Endothelial cell of umbilical vein (primary cell): ENCODE data around the gene TBXT. TPM values are rescaled to one million over a fixed set of nuclear protein-coding genes. Genes with fewer than 3 reads are reported as not detected.

Source experiments
- BruUV-seq: library from RNA; stranded (reverse); fragments of 400-500 nt; replicated peaks from 2 replicates; lab custom pipeline; 2021; lab: Mats Ljungman, UMichigan
- CTCF ChIA-PET: fragments of 300-600, 350-600 bp; sonication (Branson Sonifier 250); formaldehyde crosslinking; loops from one replicate; lab custom pipeline; 2021; ENCODE audit warnings: antibody characterized with exemption, inconsistent platforms; lab: Charles Lee
- POLR2A ChIA-PET: fragments of 300-600, 350-600 bp; sonication (Branson Sonifier 250); formaldehyde crosslinking; loops from one replicate; lab custom pipeline; 2021; ENCODE audit warnings: antibody characterized with exemption, inconsistent platforms; lab: Charles Lee
- DNase-seq: peaks from one replicate; pipeline ENCODE4 v3.0.0-alpha.2; 2011; ENCODE audit warnings: low read depth, low spot score
- FAIRE-seq: peaks from 2 replicates; lab custom pipeline; 2011; peaks lifted over from hg19 to GRCh38; lab: Jason Lieb, UNC
- H2AFZ ChIP-seq: 2 replicates; pipeline ENCODE4 v1.6.0; 2012; ENCODE audit warnings: low read depth, low read length, control low read depth, inconsistent platforms
- H3K27ac ChIP-seq: 2 replicates; pipeline ENCODE4 v1.5.1; 2011; ENCODE audit warnings: low read depth, mild to moderate bottlenecking, control low read depth, low read length, moderate library complexity; ENCODE audit not compliant: insufficient read depth
- H3K27me3 ChIP-seq, 2 experiments: 2 replicates each; pipeline versions ENCODE4 v1.6.0 to v1.6.1; 2011; ENCODE audit warnings: low read length in 2 of 2, mixed read lengths in 1 of 2; ENCODE audit not compliant: control insufficient read depth in 2 of 2, insufficient read depth in 2 of 2
- H3K36me3 ChIP-seq, 2 experiments: 2 replicates in 1 of 2; 3 replicates in 1 of 2; pipeline ENCODE4 v1.5.1; 2011; ENCODE audit warnings: low read length in 2 of 2, mild to moderate bottlenecking in 1 of 2, moderate library complexity in 1 of 2; ENCODE audit not compliant: control insufficient read depth in 2 of 2, insufficient read depth in 2 of 2; ENCODE audit errors: extremely low read depth in 1 of 2
- H3K4me1 ChIP-seq: 3 replicates; pipeline ENCODE4 v1.5.1; 2011; ENCODE audit warnings: mild to moderate bottlenecking, low read length; ENCODE audit not compliant: control insufficient read depth, insufficient read depth; ENCODE audit errors: extremely low read depth
- H3K4me2 ChIP-seq: 2 replicates; pipeline ENCODE4 v1.6.1; 2011; ENCODE audit warnings: low read length, control low read depth, mixed read lengths; ENCODE audit not compliant: insufficient read depth
- H3K4me3 ChIP-seq, 3 experiments: fragments of 200-600 bp in 1 of 3; sonication (generic), shearing (Covaris generic) in 1 of 3; replicated peaks in 1 of 3; 2 replicates each; pipeline ENCODE4 v1.5.1; 2011 to 2016; ENCODE audit warnings: control low read depth in 3 of 3, low read length in 3 of 3, mild to moderate bottlenecking in 2 of 3, inconsistent platforms in 1 of 3, low read depth in 1 of 3, moderate library complexity in 1 of 3; ENCODE audit not compliant: insufficient read depth in 1 of 3
- H3K79me2 ChIP-seq: 2 replicates; pipeline ENCODE4 v1.6.0; 2012; ENCODE audit warnings: low read length, inconsistent platforms; ENCODE audit not compliant: control insufficient read depth, insufficient read depth
- H3K9ac ChIP-seq: replicated peaks from 2 replicates; pipeline ENCODE3; 2011; ENCODE audit warnings: low read length, control low read depth; ENCODE audit not compliant: insufficient read depth; ENCODE audit errors: extremely low read depth
- H3K9me1 ChIP-seq: replicated peaks from 3 replicates; pipeline ENCODE4 v1.6.0; 2011; ENCODE audit warnings: mild to moderate bottlenecking, low read length; ENCODE audit not compliant: control insufficient read depth, insufficient read depth; ENCODE audit errors: extremely low read depth
- H3K9me3 ChIP-seq: replicated peaks from 2 replicates; pipeline ENCODE4 v1.5.1; 2012; ENCODE audit warnings: low read length, inconsistent platforms; ENCODE audit not compliant: control insufficient read depth, insufficient read depth
- H4K20me1 ChIP-seq: replicated peaks from 2 replicates; pipeline ENCODE3; 2011; ENCODE audit warnings: mild to moderate bottlenecking, low read length; ENCODE audit not compliant: control insufficient read depth, insufficient read depth; ENCODE audit errors: extremely low read depth
- EZH2 ChIP-seq: IDR thresholded peaks from 2 replicates; pipeline ENCODE4 v1.6.1; 2012; ENCODE audit warnings: borderline replicate concordance, low read depth, mild to moderate bottlenecking, moderate library complexity, low read length, inconsistent platforms; ENCODE audit not compliant: severe bottlenecking
- FOS ChIP-seq: IDR thresholded peaks from 2 replicates; pipeline ENCODE4 v1.6.1; 2011; ENCODE audit warnings: mild to moderate bottlenecking, low read length, moderate library complexity, borderline replicate concordance; ENCODE audit not compliant: insufficient read depth
- GATA2 ChIP-seq: IDR thresholded peaks from 2 replicates; pipeline ENCODE4 v1.7.0; 2011; ENCODE audit warnings: low read depth, mild to moderate bottlenecking, moderate library complexity, mixed read lengths, low read length; ENCODE audit not compliant: insufficient read length, insufficient read depth
- JUN ChIP-seq: IDR thresholded peaks from 2 replicates; pipeline ENCODE4 v1.6.1; 2011; ENCODE audit warnings: borderline replicate concordance, low read depth; ENCODE audit not compliant: insufficient read length, insufficient read depth
- MAX ChIP-seq: IDR thresholded peaks from 2 replicates; pipeline ENCODE4 v1.6.1; 2011; ENCODE audit not compliant: insufficient read depth, insufficient read length
- MYC ChIP-seq: IDR thresholded peaks from one replicate; pipeline ENCODE4 v1.6.1; 2011; ENCODE audit warnings: mild to moderate bottlenecking, low read depth, low read length
- POLR2A ChIP-seq: IDR thresholded peaks from 2 replicates; pipeline ENCODE4 v1.6.1; 2012; ENCODE audit warnings: low read depth, mild to moderate bottlenecking, control low read depth, low read length
- POLR2AphosphoS5 ChIP-seq: IDR thresholded peaks from 2 replicates; pipeline ENCODE4 v1.6.1; 2012; ENCODE audit warnings: low read depth, mild to moderate bottlenecking, control low read depth, low read length, moderate library complexity; ENCODE audit not compliant: insufficient read depth
- dilution Hi-C: fragments of 300-500 bp; cut with MboI; formaldehyde crosslinking; loops from one replicate; pipeline ENCODE4 v1.15.0; 2019; ENCODE audit warnings: low sequenced_read_pairs; ENCODE audit not compliant: extremely low pct_ligation_motif_present
- intact Hi-C: fragments of 100-400 bp; cut with micrococcal nuclease; formaldehyde crosslinking; loops from one replicate; pipeline ENCODE4 v1.10.0; 2022
- polyA plus RNA-seq, 4 experiments: library from polyadenylated mRNA; depleted of rRNA in 3 of 4; stranded (reverse) in 3 of 4; unstranded in 1 of 4; fragments of >200 nt; gene quantifications; 2 replicates each; pipeline versions ENCODE4 v1.2.1 to v1.2.3, GENCODE V29; 2011 to 2012; ENCODE audit warnings: missing spikeins in 1 of 4
- total RNA-seq: library from RNA; stranded (reverse); gene quantifications from 2 replicates; pipeline ENCODE4 v1.2.3, GENCODE V29; 2021
- TF ChIP-seq, protein P1 (sequence below), 2 donors: IDR thresholded peaks; 1 replicate in 1 of 2; 2 replicates in 1 of 2; pipeline ENCODE4 v1.5.1; 2011; ENCODE audit warnings: low read length in 2 of 2, mild to moderate bottlenecking in 2 of 2, moderate library complexity in 2 of 2, control low read depth in 1 of 2, inconsistent platforms in 1 of 2, low read depth in 1 of 2; ENCODE audit not compliant: insufficient read depth in 1 of 2; ENCODE audit errors: extremely low read depth in 1 of 2

The TBXT gene
- total and polyA plus RNA-seq, 2 donors (not counting 3 experiments of a cell fraction or from before 2014, with no cell fraction given): not detected

DNA sequence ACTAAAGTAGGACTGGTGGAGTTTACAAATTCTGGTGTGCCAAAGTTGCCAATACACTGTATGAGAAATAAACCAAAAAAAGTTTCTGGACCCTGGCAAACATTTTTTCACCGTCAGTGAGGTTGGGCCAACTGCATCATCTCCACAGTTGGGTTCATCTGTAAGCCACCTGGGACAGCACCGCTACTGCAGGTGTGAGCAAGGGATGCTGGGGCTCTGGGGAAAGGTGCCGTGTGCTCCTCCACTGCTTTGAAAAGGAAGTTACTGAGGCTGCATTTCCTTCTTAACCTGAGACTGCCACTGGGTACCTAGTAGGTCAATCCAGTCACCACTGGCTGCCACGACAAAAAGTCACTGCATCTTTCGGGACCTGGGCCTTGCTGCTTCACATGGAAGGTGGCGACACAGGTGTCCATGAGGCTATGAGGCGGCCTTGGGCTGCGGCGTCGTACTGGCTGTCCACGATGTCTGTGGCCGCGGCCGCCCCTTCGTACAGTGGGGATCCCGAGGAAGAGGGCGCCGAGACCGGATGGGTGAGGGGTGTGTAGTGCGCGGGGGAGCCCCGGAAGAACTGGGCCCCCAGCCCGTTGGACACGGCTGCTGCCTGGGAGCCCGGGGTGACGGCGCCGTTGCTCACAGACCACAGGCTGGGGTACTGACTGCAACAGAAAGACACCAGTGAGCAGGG lies 9.6 kb downstream of the TBXT start:
- Histone ChIP-seq H3K27me3 (no peaks in the 10 kb centered on the region), H3K4me3 (no peak overlapping the region), H3K4me2 (no peak overlapping the region), H3K4me1 (no peaks in the 10 kb centered on the region), H4K20me1 (no peaks in the 10 kb centered on the region), H3K27ac (no peak overlapping the region), H3K36me3 (no peaks in the 10 kb centered on the region), H3K79me2 (no peaks in the 10 kb centered on the region), H3K9ac (no peak overlapping the region), H3K9me1 (no peaks in the 10 kb centered on the region), H3K9me3 (no peaks in the 10 kb centered on the region), H2AFZ (no peak overlapping the region)
- dilution Hi-C loops: no loop called here
- intact Hi-C loops: no loop called here
- no TSS peak for BruUV-seq
- TF ChIP-seq GATA2: no peak
- no peak for TF ChIP-seq POLR2AphosphoS5
- no peak for TF ChIP-seq FOS
- TF ChIP-seq POLR2A: no peak
- TF ChIP-seq MYC: no peak
- TF ChIP-seq MAX: no peak
- TF ChIP-seq EZH2: no peak
- TF ChIP-seq, protein P1, sequence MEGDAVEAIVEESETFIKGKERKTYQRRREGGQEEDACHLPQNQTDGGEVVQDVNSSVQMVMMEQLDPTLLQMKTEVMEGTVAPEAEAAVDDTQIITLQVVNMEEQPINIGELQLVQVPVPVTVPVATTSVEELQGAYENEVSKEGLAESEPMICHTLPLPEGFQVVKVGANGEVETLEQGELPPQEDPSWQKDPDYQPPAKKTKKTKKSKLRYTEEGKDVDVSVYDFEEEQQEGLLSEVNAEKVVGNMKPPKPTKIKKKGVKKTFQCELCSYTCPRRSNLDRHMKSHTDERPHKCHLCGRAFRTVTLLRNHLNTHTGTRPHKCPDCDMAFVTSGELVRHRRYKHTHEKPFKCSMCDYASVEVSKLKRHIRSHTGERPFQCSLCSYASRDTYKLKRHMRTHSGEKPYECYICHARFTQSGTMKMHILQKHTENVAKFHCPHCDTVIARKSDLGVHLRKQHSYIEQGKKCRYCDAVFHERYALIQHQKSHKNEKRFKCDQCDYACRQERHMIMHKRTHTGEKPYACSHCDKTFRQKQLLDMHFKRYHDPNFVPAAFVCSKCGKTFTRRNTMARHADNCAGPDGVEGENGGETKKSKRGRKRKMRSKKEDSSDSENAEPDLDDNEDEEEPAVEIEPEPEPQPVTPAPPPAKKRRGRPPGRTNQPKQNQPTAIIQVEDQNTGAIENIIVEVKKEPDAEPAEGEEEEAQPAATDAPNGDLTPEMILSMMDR (IDR thresholded peaks at IDR 0.05; ENCODE audit: extremely low read depth in 1 of 2, insufficient read depth in 1 of 2, low read depth in 1 of 2, low read length in 2 of 2): no peak
- no peak for TF ChIP-seq JUN
- FAIRE-seq: no peak
- ChIA-PET POLR2A (no interaction called here), CTCF (no interaction called here)
- DNase-seq: no peak
